ENCODE data around the gene CPVL. TPM values are rescaled to one million over a fixed set of nuclear protein-coding genes. Genes with fewer than 3 reads are reported as not detected.

Gene CPVL
- total and polyA plus RNA-seq, 2 donors (not counting 1 experiment from before 2014, with no cell fraction given): 2.6 TPM; not detected in 1

DNA sequence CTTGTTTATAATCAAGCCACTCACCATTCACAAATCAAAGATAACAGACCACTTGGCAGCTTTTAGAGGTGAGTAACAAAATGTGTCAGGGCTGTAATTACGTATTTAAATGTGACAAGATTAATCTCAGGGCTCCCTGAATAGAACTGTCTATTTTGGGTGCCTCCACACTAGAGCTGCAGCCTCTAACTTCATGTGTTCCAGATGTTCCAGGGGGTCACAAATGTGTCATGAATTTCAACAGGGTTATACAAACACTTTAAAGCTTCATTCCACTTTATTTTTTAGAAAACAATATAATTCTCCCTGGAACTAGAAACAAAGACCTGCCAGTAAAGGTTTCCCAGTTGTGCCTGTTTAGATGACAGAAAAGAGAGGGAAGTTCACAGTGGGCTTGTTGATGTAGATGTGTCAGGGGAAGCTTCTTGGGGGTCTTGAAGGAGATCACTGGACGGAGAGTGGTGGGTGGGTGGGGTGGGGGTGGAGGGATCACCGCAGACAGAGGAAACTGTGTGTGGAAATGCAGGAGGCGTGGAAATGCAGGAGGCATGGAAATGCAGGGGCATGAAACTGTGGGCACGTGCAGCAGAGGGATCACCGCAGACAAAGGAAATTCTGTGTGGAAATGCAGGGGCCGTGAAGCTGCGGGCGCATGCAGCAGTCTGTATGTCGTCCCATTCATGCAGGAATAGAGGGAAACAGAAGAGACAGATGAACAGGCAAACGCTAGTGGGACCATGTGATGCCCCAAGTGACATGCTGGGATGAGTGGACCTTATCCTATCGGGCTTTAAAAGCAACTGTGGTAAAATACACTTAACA is 146.2 kb downstream of the CPVL start:
- POLR2A ChIA-PET: no interaction called here
- H3K4me1 Mint-ChIP-seq: no peaks in the 10 kb centered on the region

DNA sequence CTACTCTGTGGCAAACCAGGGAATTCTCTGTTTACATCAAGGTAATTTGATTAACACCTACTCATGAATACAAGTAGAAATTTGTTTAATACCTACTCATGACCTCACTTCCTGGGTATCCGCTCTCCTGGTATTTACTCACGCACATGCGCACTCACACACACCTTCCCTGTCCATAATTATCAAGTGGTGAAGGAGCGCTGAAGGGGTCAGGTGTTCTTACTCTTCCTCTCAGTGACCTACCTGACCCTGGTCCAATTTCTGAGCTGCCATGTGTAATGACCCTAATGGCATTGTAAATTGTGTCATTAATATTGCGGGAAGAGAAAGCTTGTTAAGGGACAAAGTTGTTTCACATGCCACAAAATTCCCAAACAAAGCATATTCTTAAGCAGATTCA is 146.9 kb downstream of the CPVL start:
- peaks cover 0 to 4% (median 1%) of the 10 kb centered on the region in 4 experiments for H3K27me3 ChIP-seq (replicated peaks in 1 of 4; ENCODE audit: control extremely low read depth in 1 of 4, control insufficient read depth in 3 of 4, insufficient read depth in 4 of 4, low read length in 3 of 4)
- H3K4me3 ChIP-seq (ENCODE audit: control extremely low read depth in 1 of 5, extremely low read depth in 1 of 5, insufficient read depth in 1 of 5, low read depth in 2 of 5, low read length in 4 of 5): no peak overlapping the region
- H3K9me3 Mint-ChIP-seq (ENCODE audit: insufficient read depth): no peaks in the 10 kb centered on the region
- no CpG with 5 or more reads among the region's 5 CpGs for WGBS (ENCODE audit: insufficient coverage)
- CTCF ChIA-PET: no interaction called here
- H2AFZ ChIP-seq (ENCODE audit: insufficient read depth, low read depth, low read length, poor library complexity, severe bottlenecking): no peak overlapping the region
- no peaks in the 10 kb centered on the region for H3K79me2 ChIP-seq (ENCODE audit: control insufficient read depth, insufficient read depth, low read length)
- ATAC-seq (ENCODE audit: low read depth) (no peak), DNase-seq (no peak)
- TF ChIP-seq, protein P1, sequence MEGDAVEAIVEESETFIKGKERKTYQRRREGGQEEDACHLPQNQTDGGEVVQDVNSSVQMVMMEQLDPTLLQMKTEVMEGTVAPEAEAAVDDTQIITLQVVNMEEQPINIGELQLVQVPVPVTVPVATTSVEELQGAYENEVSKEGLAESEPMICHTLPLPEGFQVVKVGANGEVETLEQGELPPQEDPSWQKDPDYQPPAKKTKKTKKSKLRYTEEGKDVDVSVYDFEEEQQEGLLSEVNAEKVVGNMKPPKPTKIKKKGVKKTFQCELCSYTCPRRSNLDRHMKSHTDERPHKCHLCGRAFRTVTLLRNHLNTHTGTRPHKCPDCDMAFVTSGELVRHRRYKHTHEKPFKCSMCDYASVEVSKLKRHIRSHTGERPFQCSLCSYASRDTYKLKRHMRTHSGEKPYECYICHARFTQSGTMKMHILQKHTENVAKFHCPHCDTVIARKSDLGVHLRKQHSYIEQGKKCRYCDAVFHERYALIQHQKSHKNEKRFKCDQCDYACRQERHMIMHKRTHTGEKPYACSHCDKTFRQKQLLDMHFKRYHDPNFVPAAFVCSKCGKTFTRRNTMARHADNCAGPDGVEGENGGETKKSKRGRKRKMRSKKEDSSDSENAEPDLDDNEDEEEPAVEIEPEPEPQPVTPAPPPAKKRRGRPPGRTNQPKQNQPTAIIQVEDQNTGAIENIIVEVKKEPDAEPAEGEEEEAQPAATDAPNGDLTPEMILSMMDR (IDR thresholded peaks at IDR 0.05): no peak
- no peak for TF ChIP-seq EZH2 (IDR thresholded peaks at IDR 0.05; ENCODE audit: borderline replicate concordance, insufficient read depth, low read depth, low read length, poor library complexity, severe bottlenecking)
- POLR2A ChIA-PET: no interaction called here
- no peaks in the 10 kb centered on the region for H3K36me3 ChIP-seq (replicated peaks in 1 of 2; ENCODE audit: control extremely low read depth in 1 of 2, control insufficient read depth in 1 of 2, extremely low read depth in 1 of 2, insufficient read depth in 2 of 2, low read length in 1 of 2)
- no peak overlapping the region for H3K9ac ChIP-seq (ENCODE audit: low read length)
- no peaks in the 10 kb centered on the region for H4K20me1 ChIP-seq (ENCODE audit: control insufficient read depth, insufficient read depth, low read length, poor library complexity, severe bottlenecking)
- H3K4me1 Mint-ChIP-seq: no peaks in the 10 kb centered on the region
- peaks cover 15% of the 10 kb centered on the region for H3K27me3 Mint-ChIP-seq
- H3K27ac Mint-ChIP-seq: no peak overlapping the region
- intact Hi-C loops (cut with micrococcal nuclease): no loop called here
- H3K4me1 ChIP-seq (ENCODE audit: control insufficient read depth in 2 of 2, insufficient read depth in 2 of 2, low read length in 2 of 2): no peaks in the 10 kb centered on the region
- no peak overlapping the region for H3K4me3 Mint-ChIP-seq
- no peaks in the 10 kb centered on the region for H3K9me3 ChIP-seq (ENCODE audit: control extremely low read depth in 1 of 3, control insufficient read depth in 2 of 3, insufficient read depth in 1 of 3, low read length in 2 of 3)
- H3K4me2 ChIP-seq (replicated peaks; ENCODE audit: low read depth, low read length, poor library complexity, severe bottlenecking): no peak overlapping the region
- no peak overlapping the region for H3K27ac ChIP-seq (ENCODE audit: low read length in 2 of 2)

More for the DNA sequence above, 146.2 kb downstream of the CPVL start:
- H3K27ac ChIP-seq (ENCODE audit: low read length in 2 of 2): no peak overlapping the region
- no peak for ATAC-seq (ENCODE audit: low read depth)
- H3K9me3 ChIP-seq (ENCODE audit: control extremely low read depth in 1 of 3, control insufficient read depth in 2 of 3, insufficient read depth in 1 of 3, low read length in 2 of 3): no peaks in the 10 kb centered on the region
- no peak overlapping the region for H2AFZ ChIP-seq (ENCODE audit: insufficient read depth, low read depth, low read length, poor library complexity, severe bottlenecking)
- H3K9me3 Mint-ChIP-seq (ENCODE audit: insufficient read depth): no peaks in the 10 kb centered on the region
- DNase-seq: no peak
- H3K27me3 ChIP-seq (replicated peaks in 1 of 4; ENCODE audit: control extremely low read depth in 1 of 4, control insufficient read depth in 3 of 4, insufficient read depth in 4 of 4, low read length in 3 of 4): peaks cover 0 to 4% (median 1%) of the 10 kb centered on the region in 4 experiments
- peaks cover 15% of the 10 kb centered on the region for H3K27me3 Mint-ChIP-seq
- no peaks in the 10 kb centered on the region for H3K36me3 ChIP-seq (replicated peaks in 1 of 2; ENCODE audit: control extremely low read depth in 1 of 2, control insufficient read depth in 1 of 2, extremely low read depth in 1 of 2, insufficient read depth in 2 of 2, low read length in 1 of 2)
- WGBS (ENCODE audit: insufficient coverage): 96% methylated on average over 11 of the region's 12 CpGs
- no peak overlapping the region for H3K4me3 ChIP-seq (ENCODE audit: control extremely low read depth in 1 of 5, extremely low read depth in 1 of 5, insufficient read depth in 1 of 5, low read depth in 2 of 5, low read length in 4 of 5)
- no peaks in the 10 kb centered on the region for H4K20me1 ChIP-seq (ENCODE audit: control insufficient read depth, insufficient read depth, low read length, poor library complexity, severe bottlenecking)
- TF ChIP-seq, protein P1 (IDR thresholded peaks at IDR 0.05): no peak
- no peak for TF ChIP-seq EZH2 (IDR thresholded peaks at IDR 0.05; ENCODE audit: borderline replicate concordance, insufficient read depth, low read depth, low read length, poor library complexity, severe bottlenecking)
- no peak overlapping the region for H3K27ac Mint-ChIP-seq
- intact Hi-C loops (cut with micrococcal nuclease): no loop called here
- no peak overlapping the region for H3K4me2 ChIP-seq (replicated peaks; ENCODE audit: low read depth, low read length, poor library complexity, severe bottlenecking)
- CTCF ChIA-PET: no interaction called here
- no peaks in the 10 kb centered on the region for H3K4me1 ChIP-seq (ENCODE audit: control insufficient read depth in 2 of 2, insufficient read depth in 2 of 2, low read length in 2 of 2)
- no peaks in the 10 kb centered on the region for H3K79me2 ChIP-seq (ENCODE audit: control insufficient read depth, insufficient read depth, low read length)
- no peak overlapping the region for H3K4me3 Mint-ChIP-seq
- H3K9ac ChIP-seq (ENCODE audit: low read length): no peak overlapping the region

Data from B cell (primary cell).